Eye (tissue), 1 donor: ENCODE results near the gene RXFP1.
"Not testable (repeated sequence)": the region's sequence is repeated elsewhere in the genome, so short reads cannot be mapped to it uniquely, and the experiment has no call there.

Experiments used
- DNase-seq: peaks from one replicate; pipeline ENCODE4 v3.0.0-alpha.2; 2015

Gene RXFP1

GRCh38 chr4:158621729-158622128, 100.0 kb downstream of the RXFP1 start:
- no peak for DNase-seq

GRCh38 chr4:158622251-158622650, 100.6 kb downstream of the RXFP1 start:
- DNase-seq: no peak

- peak; percentile 72 for DNase-seq
Measured at GRCh38 chr4:158624889-158625478, 103.3 kb downstream of the RXFP1 start.

- DNase-seq: no peak
Measured at GRCh38 chr4:158625544-158625943, 103.9 kb downstream of the RXFP1 start.

GRCh38 chr4:158630893-158631292, 109.2 kb downstream of the RXFP1 start:
- DNase-seq: peak; percentile 4

- DNase-seq: no peak
Measured at GRCh38 chr4:158636619-158637018, 114.9 kb downstream of the RXFP1 start.

GRCh38 chr4:158644356-158644755, 122.7 kb downstream of the RXFP1 start:
- no peak for DNase-seq

GRCh38 chr4:158644760-158645159, 123.1 kb downstream of the RXFP1 start:
- DNase-seq: no peak

GRCh38 chr4:158649111-158649680, 127.5 kb downstream of the RXFP1 start:
- no peak for DNase-seq

- DNase-seq: no peak
Measured at GRCh38 chr4:158652920-158653319, 131.2 kb downstream of the RXFP1 start.

GRCh38 chr4:158656439-158656838, 134.8 kb downstream of the RXFP1 start:
- DNase-seq: no peak

- no peak for DNase-seq
Measured at GRCh38 chr4:158657291-158657690, 135.6 kb downstream of the RXFP1 start.

- DNase-seq: not testable (repeated sequence)
Measured at GRCh38 chr4:158663255-158663654, 141.6 kb downstream of the RXFP1 start.

GRCh38 chr4:158663707-158664625, 142.3 kb downstream of the RXFP1 start:
- DNase-seq: not testable (repeated sequence)

- DNase-seq: no peak
Measured at GRCh38 chr4:158664806-158665205, 143.1 kb downstream of the RXFP1 start.

- no peak for DNase-seq
Measured at GRCh38 chr4:158666892-158667291, 145.2 kb downstream of the RXFP1 start.

- peak; percentile 15 for DNase-seq
Measured at GRCh38 chr4:158667651-158668198, 146.0 kb downstream of the RXFP1 start.

- no peak for DNase-seq
Measured at GRCh38 chr4:158669310-158669709, 147.6 kb downstream of the RXFP1 start.

GRCh38 chr4:158670975-158671664, 149.4 kb downstream of the RXFP1 start:
- peak; percentile 94 for DNase-seq

- no peak for DNase-seq
Measured at GRCh38 chr4:158671665-158671914, 149.9 kb downstream of the RXFP1 start, which contains the start of gene C4orf46. TSS of gene C4orf46 (minus strand) at chr4:158671887. CDS start at chr4:158671801, 86 bp downstream.

- peak; percentile 100 for DNase-seq
Measured at GRCh38 chr4:158671915-158672806, 150.5 kb downstream of the RXFP1 start, which contains the start of gene ETFDH. TSS of gene ETFDH (plus strand) at chr4:158672296. CDS start at chr4:158672457, 161 bp downstream.

- no peak for DNase-seq
Measured at GRCh38 chr4:158673633-158674032, 152.0 kb downstream of the RXFP1 start.
